IPS-15b (cell line): ENCODE measurements around the gene TM9SF4.

ENCODE experiments used
- H3K27me3 ChIP-seq: one replicate; pipeline ENCODE4 v1.6.1; 2013; ENCODE audit warnings: low read length; ENCODE audit not compliant: control insufficient read depth, insufficient read depth
- H3K36me3 ChIP-seq: one replicate; pipeline ENCODE4 v1.6.1; 2013; ENCODE audit warnings: low read length; ENCODE audit not compliant: control insufficient read depth, insufficient read depth
- H3K4me1 ChIP-seq: one replicate; pipeline ENCODE4 v1.6.1; 2013; ENCODE audit warnings: mild to moderate bottlenecking, low read length; ENCODE audit not compliant: control insufficient read depth, insufficient read depth
- H3K4me3 ChIP-seq: one replicate; pipeline ENCODE4 v1.5.1; 2013; ENCODE audit warnings: low read depth, low read length
- H3K9ac ChIP-seq: one replicate; pipeline ENCODE4 v1.6.1; 2013; ENCODE audit warnings: low read depth, mild to moderate bottlenecking, low read length
- H3K9me3 ChIP-seq: one replicate; pipeline ENCODE4 v1.6.1; 2013; ENCODE audit warnings: mild to moderate bottlenecking, low read length; ENCODE audit not compliant: control insufficient read depth, insufficient read depth

Gene TM9SF4

GRCh38 chr20:32130965-32131364 is 21.5 kb downstream of the TM9SF4 start:
- no peaks in the 10 kb centered on the region for H3K27me3 ChIP-seq
- H3K9me3 ChIP-seq: no peaks in the 10 kb centered on the region
- H3K36me3 ChIP-seq: no peaks in the 10 kb centered on the region
- peaks cover 3% of the 10 kb centered on the region for H3K4me1 ChIP-seq
- H3K4me3 ChIP-seq: no peak overlapping the region
- no peak overlapping the region for H3K9ac ChIP-seq

DNA sequence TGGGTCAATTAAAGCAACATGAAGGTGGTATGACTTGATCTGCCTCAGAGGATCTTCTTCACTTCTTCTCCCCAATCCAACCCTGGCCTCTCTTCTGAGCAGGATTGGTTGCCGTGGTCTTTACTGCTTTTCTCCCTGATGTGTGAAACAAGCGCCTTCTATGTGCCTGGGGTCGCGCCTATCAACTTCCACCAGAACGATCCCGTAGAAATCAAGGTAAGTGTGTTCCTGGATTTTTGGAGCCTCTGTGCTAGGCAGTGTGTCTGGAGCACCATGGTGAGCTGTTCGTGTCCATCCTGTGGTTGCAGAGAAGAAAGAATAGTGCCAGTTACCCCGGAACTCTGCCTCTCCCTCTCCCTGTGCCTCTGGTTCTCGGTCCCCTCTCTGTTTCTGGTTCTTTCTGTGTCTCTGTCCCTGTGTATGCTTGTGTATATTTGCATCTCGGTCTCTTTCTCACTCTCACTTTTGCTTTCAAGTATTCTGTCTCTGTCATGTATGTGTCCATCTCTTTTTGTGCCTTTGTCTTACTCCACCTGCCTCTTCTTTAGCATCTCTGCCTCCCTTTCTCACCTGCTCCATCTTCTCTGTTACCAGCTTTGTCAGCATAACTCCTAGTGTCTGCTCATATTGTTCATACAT is 23.5 kb downstream of the TM9SF4 start:
- no peak overlapping the region for H3K9ac ChIP-seq
- no peaks in the 10 kb centered on the region for H3K36me3 ChIP-seq
- no peak overlapping the region for H3K4me3 ChIP-seq

GRCh38 chr20:32134026-32134425 is 24.5 kb downstream of the TM9SF4 start:
- Histone ChIP-seq H3K9ac (no peak overlapping the region), H3K4me3 (no peak overlapping the region), H3K9me3 (no peaks in the 10 kb centered on the region), H3K36me3 (peaks cover 3% of the 10 kb centered on the region), H3K27me3 (no peaks in the 10 kb centered on the region), H3K4me1 (no peaks in the 10 kb centered on the region)

More for the DNA sequence above, 23.5 kb downstream of the TM9SF4 start:
- Histone ChIP-seq H3K27me3 (no peaks in the 10 kb centered on the region), H3K9me3 (no peaks in the 10 kb centered on the region), H3K4me1 (no peaks in the 10 kb centered on the region)

GRCh38 chr20:32135983-32136515 is 26.5 kb downstream of the TM9SF4 start:
- Histone ChIP-seq H3K9ac (no peak overlapping the region), H3K4me1 (no peaks in the 10 kb centered on the region), H3K27me3 (no peaks in the 10 kb centered on the region), H3K36me3 (peaks cover 13% of the 10 kb centered on the region), H3K9me3 (no peaks in the 10 kb centered on the region), H3K4me3 (no peak overlapping the region)

DNA sequence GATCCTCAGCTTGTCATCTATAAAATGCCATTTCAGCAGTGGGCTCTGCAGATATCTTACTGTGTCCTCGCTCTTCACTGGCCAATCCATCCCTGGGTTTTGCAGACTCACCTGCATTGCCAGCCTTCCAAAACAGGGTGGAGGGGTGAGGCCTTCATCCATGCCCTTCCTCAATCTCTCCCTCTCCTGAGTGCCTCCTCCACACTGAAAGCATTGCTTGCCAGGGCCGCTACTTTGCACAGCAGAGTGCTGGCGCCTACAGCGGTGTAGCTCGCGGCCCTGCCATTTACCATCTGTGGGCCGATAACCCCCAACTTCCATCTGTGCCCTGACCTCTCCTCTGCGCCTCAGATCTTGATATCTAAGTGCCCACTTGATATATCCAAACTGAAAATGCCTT is 29.4 kb downstream of the TM9SF4 start:
- Histone ChIP-seq H3K27me3 (no peaks in the 10 kb centered on the region), H3K9me3 (no peaks in the 10 kb centered on the region), H3K36me3 (peaks cover 36% of the 10 kb centered on the region)

GRCh38 chr20:32139947-32140346 is 30.4 kb downstream of the TM9SF4 start:
- Histone ChIP-seq H3K4me3 (no peak overlapping the region), H3K9me3 (no peaks in the 10 kb centered on the region), H3K4me1 (no peaks in the 10 kb centered on the region), H3K27me3 (no peaks in the 10 kb centered on the region), H3K9ac (no peak overlapping the region), H3K36me3 (peaks cover 46% of the 10 kb centered on the region)

More for the DNA sequence above, 29.4 kb downstream of the TM9SF4 start:
- Histone ChIP-seq H3K4me3 (no peak overlapping the region), H3K4me1 (no peaks in the 10 kb centered on the region), H3K9ac (no peak overlapping the region)

DNA sequence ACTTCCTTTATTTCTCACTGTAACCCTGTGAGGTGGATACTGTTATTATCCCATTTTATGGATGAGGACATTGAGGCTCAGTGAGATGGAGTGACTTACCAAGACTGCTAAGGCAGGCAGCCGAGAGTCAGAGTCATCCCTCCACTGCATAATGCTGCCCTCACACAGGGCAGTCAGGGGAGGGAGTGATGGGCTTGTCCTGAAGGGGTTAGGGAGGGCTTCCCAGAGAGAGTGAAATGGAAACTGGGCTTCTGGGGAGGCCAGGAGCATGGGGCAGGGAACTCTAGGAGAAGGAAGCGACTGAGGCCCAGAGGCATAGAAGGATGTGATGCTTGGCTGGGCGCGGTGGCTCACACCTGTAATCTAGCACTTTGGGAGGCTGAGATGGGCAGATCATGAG is 31.1 kb downstream of the TM9SF4 start:
- H3K36me3 ChIP-seq: peaks cover 53% of the 10 kb centered on the region
- no peak overlapping the region for H3K4me3 ChIP-seq
- H3K27me3 ChIP-seq: no peaks in the 10 kb centered on the region
- no peaks in the 10 kb centered on the region for H3K4me1 ChIP-seq
- H3K9ac ChIP-seq: no peak overlapping the region
- no peaks in the 10 kb centered on the region for H3K9me3 ChIP-seq

GRCh38 chr20:32141465-32141980 is 32.0 kb downstream of the TM9SF4 start:
- Histone ChIP-seq H3K9ac (no peak overlapping the region), H3K4me3 (no peak overlapping the region), H3K9me3 (no peaks in the 10 kb centered on the region), H3K27me3 (no peaks in the 10 kb centered on the region), H3K36me3 (peaks cover 60% of the 10 kb centered on the region), H3K4me1 (no peaks in the 10 kb centered on the region)

DNA sequence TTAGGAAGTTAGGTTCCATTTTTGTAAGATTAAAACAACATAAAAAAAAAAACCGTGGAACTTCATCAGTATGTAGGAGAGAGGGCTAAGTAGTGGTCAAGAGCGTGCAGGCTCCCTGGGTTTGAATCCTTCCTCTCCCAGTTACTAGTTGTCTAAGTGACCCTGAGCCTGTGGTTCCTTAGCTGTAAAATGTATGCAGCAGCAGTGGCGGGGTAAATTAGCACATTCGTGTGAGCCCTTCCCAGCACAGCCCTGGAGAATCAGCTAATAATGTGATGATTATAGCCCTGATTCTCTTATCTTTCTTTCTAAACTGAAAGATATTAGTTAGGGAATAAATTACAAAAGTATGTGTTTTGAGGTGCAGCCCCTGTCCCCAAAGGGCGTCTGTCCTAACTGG is 32.6 kb downstream of the TM9SF4 start:
- Histone ChIP-seq H3K9ac (no peak overlapping the region), H3K4me3 (no peak overlapping the region), H3K36me3 (peaks cover 62% of the 10 kb centered on the region), H3K27me3 (no peaks in the 10 kb centered on the region), H3K9me3 (no peaks in the 10 kb centered on the region), H3K4me1 (no peaks in the 10 kb centered on the region)

DNA sequence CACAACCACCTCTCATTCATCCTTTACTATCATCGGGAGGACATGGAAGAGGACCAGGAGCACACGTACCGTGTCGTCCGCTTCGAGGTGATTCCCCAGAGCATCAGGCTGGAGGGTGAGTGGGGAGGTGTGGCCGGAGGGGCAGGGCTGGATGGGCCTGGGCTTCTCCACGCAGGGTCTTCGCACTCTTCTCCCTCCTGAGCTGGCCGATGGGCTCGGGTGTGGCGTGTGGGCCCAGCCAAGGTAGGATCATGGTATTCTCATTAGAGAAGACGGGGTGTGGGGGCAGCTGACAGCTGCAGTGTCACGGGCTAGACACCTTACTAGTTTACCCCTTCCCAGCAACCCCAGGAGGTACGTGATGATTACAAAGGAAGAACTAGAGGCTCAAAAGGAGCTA is 33.5 kb downstream of the TM9SF4 start:
- Histone ChIP-seq H3K27me3 (no peaks in the 10 kb centered on the region), H3K9ac (no peak overlapping the region), H3K36me3 (peaks cover 62% of the 10 kb centered on the region), H3K9me3 (no peaks in the 10 kb centered on the region), H3K4me3 (no peak overlapping the region), H3K4me1 (no peaks in the 10 kb centered on the region)

GRCh38 chr20:32144898-32145662 is 35.6 kb downstream of the TM9SF4 start:
- H3K4me1 ChIP-seq: no peaks in the 10 kb centered on the region
- no peaks in the 10 kb centered on the region for H3K27me3 ChIP-seq
- peaks cover 57% of the 10 kb centered on the region for H3K36me3 ChIP-seq
- H3K9ac ChIP-seq: no peak overlapping the region
- no peaks in the 10 kb centered on the region for H3K9me3 ChIP-seq
- H3K4me3 ChIP-seq: no peak overlapping the region
